H9 (cell line): ENCODE measurements around the gene TNNI3. TPM values are rescaled to one million over a fixed set of nuclear protein-coding genes. Genes with fewer than 3 reads are reported as not detected.

Experiments used
- DNase-seq: peaks from one replicate; pipeline ENCODE4 v3.0.0-alpha.2; 2017
- H2AFZ ChIP-seq: one replicate; pipeline ENCODE4 v1.6.1; 2013; ENCODE audit warnings: mild to moderate bottlenecking, low read length, control low read depth, moderate library complexity
- H2AK5ac ChIP-seq: 2 replicates; pipeline ENCODE4 v1.6.1; 2013; ENCODE audit warnings: low read length, control low read depth, mixed read lengths; ENCODE audit not compliant: insufficient read length
- H2BK120ac ChIP-seq: one replicate; pipeline ENCODE4 v1.6.1; 2013; ENCODE audit warnings: low read depth, mild to moderate bottlenecking, low read length, control low read depth, inconsistent platforms; ENCODE audit not compliant: poor library complexity, severe bottlenecking
- H2BK12ac ChIP-seq: 2 replicates; pipeline ENCODE4 v1.6.1; 2013; ENCODE audit warnings: low read length, control low read depth, mixed read lengths, low read depth; ENCODE audit not compliant: insufficient read length
- H2BK15ac ChIP-seq: 2 replicates; pipeline ENCODE4 v1.6.1; 2013; ENCODE audit warnings: low read depth, low read length, control low read depth
- H2BK20ac ChIP-seq: one replicate; pipeline ENCODE4 v1.6.1; 2013; ENCODE audit warnings: low read depth, mild to moderate bottlenecking, low read length, control low read depth, inconsistent platforms; ENCODE audit not compliant: poor library complexity, severe bottlenecking
- H2BK5ac ChIP-seq: 2 replicates; pipeline ENCODE4 v1.6.1; 2013; ENCODE audit warnings: low read length, control low read depth, mixed read lengths; ENCODE audit not compliant: insufficient read length
- H3K14ac ChIP-seq: 2 replicates; pipeline ENCODE4 v1.6.1; 2013; ENCODE audit warnings: low read length, control low read depth; ENCODE audit not compliant: insufficient read depth
- H3K18ac ChIP-seq: 2 replicates; pipeline ENCODE4 v1.6.1; 2013; ENCODE audit warnings: low read depth, mild to moderate bottlenecking, mixed read lengths, low read length, control low read depth; ENCODE audit not compliant: insufficient read length
- H3K23ac ChIP-seq: 2 replicates; pipeline ENCODE4 v1.6.1; 2013; ENCODE audit warnings: low read length, control low read depth, mixed read lengths, low read depth; ENCODE audit not compliant: insufficient read length
- H3K23me2 ChIP-seq: 2 replicates; pipeline ENCODE4 v1.6.1; 2013; ENCODE audit warnings: low read depth, mild to moderate bottlenecking, mixed read lengths, low read length, control low read depth; ENCODE audit not compliant: insufficient read length, poor library complexity, severe bottlenecking
- H3K27ac ChIP-seq: 2 replicates; pipeline ENCODE4 v1.5.1; 2013; ENCODE audit warnings: low read length, control low read depth, mixed read lengths, low read depth; ENCODE audit not compliant: insufficient read length
- H3K27me3 ChIP-seq: 2 replicates; pipeline ENCODE4 v1.6.1; 2013; ENCODE audit warnings: low read length, control low read depth, inconsistent platforms; ENCODE audit not compliant: insufficient read depth
- H3K4ac ChIP-seq: 2 replicates; pipeline ENCODE4 v1.6.1; 2013; ENCODE audit warnings: low read depth, mild to moderate bottlenecking, control low read depth, inconsistent platforms, low read length, moderate library complexity
- H3K4me1 ChIP-seq: 2 replicates; pipeline ENCODE4 v1.6.1; 2013; ENCODE audit warnings: low read length, control low read depth, inconsistent platforms; ENCODE audit not compliant: insufficient read depth
- H3K4me2 ChIP-seq: 2 replicates; pipeline ENCODE4 v1.6.1; 2013; ENCODE audit warnings: low read length, control low read depth, mixed read lengths; ENCODE audit not compliant: insufficient read length, insufficient read depth
- H3K56ac ChIP-seq: 2 replicates; pipeline ENCODE4 v1.6.1; 2013; ENCODE audit warnings: low read depth, mild to moderate bottlenecking, mixed read lengths, low read length, control low read depth; ENCODE audit not compliant: insufficient read length
- H3K79me1 ChIP-seq: 2 replicates; pipeline ENCODE4 v1.6.1; 2013; ENCODE audit warnings: low read depth, mild to moderate bottlenecking, moderate library complexity, low read length, control low read depth, inconsistent platforms; ENCODE audit not compliant: insufficient read depth, poor library complexity, severe bottlenecking
- H3K79me2 ChIP-seq: 2 replicates; pipeline ENCODE4 v1.6.1; 2013; ENCODE audit warnings: low read length, control low read depth, inconsistent platforms; ENCODE audit not compliant: insufficient read depth
- H3K9ac ChIP-seq: 2 replicates; pipeline ENCODE4 v1.6.1; 2013; ENCODE audit warnings: low read length, control low read depth, mixed read lengths; ENCODE audit not compliant: insufficient read length; ENCODE audit errors: extremely low read depth
- H3K9me3 ChIP-seq: one replicate; pipeline ENCODE4 v1.6.1; 2013; ENCODE audit warnings: low read depth, low read length, inconsistent platforms; ENCODE audit not compliant: control insufficient read depth
- H3T11ph ChIP-seq: one replicate; pipeline ENCODE4 v1.6.1; 2013; ENCODE audit warnings: mild to moderate bottlenecking, low read length, control low read depth, inconsistent platforms
- H4K20me1 ChIP-seq: one replicate; pipeline ENCODE4 v1.6.1; 2013; ENCODE audit not compliant: control insufficient read depth, insufficient read length, insufficient read depth
- H4K5ac ChIP-seq: 2 replicates; pipeline ENCODE4 v1.6.1; 2013; ENCODE audit warnings: low read depth, mild to moderate bottlenecking, mixed read lengths, low read length, control low read depth; ENCODE audit not compliant: insufficient read length
- H4K8ac ChIP-seq: replicated peaks from 2 replicates; pipeline ENCODE4 v1.6.1; 2013; ENCODE audit warnings: low read length, control low read depth, mixed read lengths, low read depth; ENCODE audit not compliant: insufficient read length
- H4K91ac ChIP-seq: 2 replicates; pipeline ENCODE4 v1.6.1; 2013; ENCODE audit warnings: low read depth, mild to moderate bottlenecking, moderate library complexity, mixed read lengths, low read length, control low read depth; ENCODE audit not compliant: insufficient read length
- H3K27ac Mint-ChIP-seq, 3 experiments: 2 replicates in 2 of 3; 3 replicates in 1 of 3; pipeline ENCODE4 v1.8.0; 2020 to 2021; ENCODE audit warnings: mixed read lengths in 3 of 3, mild to moderate bottlenecking in 1 of 3, moderate library complexity in 1 of 3
- H3K27me3 Mint-ChIP-seq: 2 replicates; pipeline ENCODE4 v1.8.0; 2021; ENCODE audit warnings: low read depth, mild to moderate bottlenecking, moderate library complexity, mixed read lengths
- H3K36me3 Mint-ChIP-seq, 3 experiments: 2 replicates in 2 of 3; 3 replicates in 1 of 3; pipeline ENCODE4 v1.8.0; 2020 to 2021; ENCODE audit warnings: low read depth in 3 of 3, mixed read lengths in 3 of 3; ENCODE audit not compliant: insufficient read depth in 1 of 3
- H3K4me1 Mint-ChIP-seq, 2 experiments: 2 replicates each; pipeline ENCODE4 v1.8.0; 2020; ENCODE audit warnings: mixed read lengths in 2 of 2
- H3K4me3 Mint-ChIP-seq, 2 experiments: 2 replicates in 1 of 2; 3 replicates in 1 of 2; pipeline ENCODE4 v1.8.0; 2020 to 2021; ENCODE audit warnings: mild to moderate bottlenecking in 2 of 2, mixed read lengths in 2 of 2, moderate library complexity in 1 of 2
- H3K9me3 Mint-ChIP-seq, 2 experiments: 2 replicates in 1 of 2; 3 replicates in 1 of 2; pipeline ENCODE4 v1.8.0; 2020; ENCODE audit warnings: mild to moderate bottlenecking in 2 of 2, mixed read lengths in 2 of 2, moderate library complexity in 1 of 2
- WGBS: extraction: QIAGEN DNeasy Blood & Tissue Kit; methylation state at CpG from one replicate; pipeline ENCODE4 v1.1.7; 2013; ENCODE audit warnings: missing lambda C conversion rate, low lambda C conversion rate, mixed read lengths; ENCODE audit not compliant: insufficient read length; ENCODE audit errors: extremely low coverage; 5-methylcytosine and 5-hydroxymethylcytosine counted together
- microRNA-seq: library from miRNA; unstranded; fragments of <30 nt; microRNA quantifications from one replicate; pipeline ENCODE4, GENCODE V29; 2020; ENCODE audit warnings: borderline microRNAs expressed
- total RNA-seq: library from RNA; stranded (reverse); gene quantifications from 2 replicates; pipeline ENCODE4 v1.2.1, GENCODE V29; 2021
- TF ChIP-seq, protein P1 (sequence below): fragments of 200-600 bp; sonication (generic); conservative IDR thresholded peaks from 3 replicates; pipeline ENCODE4 v1.8.0; 2021; ENCODE audit warnings: antibody characterized with exemption, mild to moderate bottlenecking

TNNI3 gene
- total RNA-seq, 1 experiment from 2014 or later: 36.9 TPM

DNA sequence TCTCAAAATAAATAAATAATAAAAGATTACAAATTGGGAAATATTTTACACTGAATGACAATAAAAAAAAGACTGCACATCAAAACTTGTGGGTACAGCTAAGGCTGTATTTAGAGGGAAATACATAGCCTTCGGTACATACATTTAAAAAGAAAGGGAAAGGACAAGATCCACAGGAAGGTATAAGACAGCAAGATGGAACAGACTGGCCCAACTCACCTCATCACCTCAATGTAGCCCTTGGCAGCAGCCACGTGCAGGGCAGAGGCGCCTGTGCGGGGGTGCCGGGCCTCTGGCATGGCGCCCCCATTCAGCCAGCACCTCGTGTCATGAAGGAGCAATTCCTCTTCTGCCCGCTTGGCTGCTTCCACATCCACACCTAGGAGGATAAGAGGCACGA is 54.3 kb downstream of the TNNI3 start:
- Histone ChIP-seq H2AFZ (no peak overlapping the region), H3K56ac (no peak overlapping the region), H2BK15ac (no peak overlapping the region), H3K4me2 (no peak overlapping the region), H3K27ac (no peak overlapping the region), H2BK120ac (no peak overlapping the region), H2BK20ac (no peak overlapping the region), H3K23me2 (no peaks in the 10 kb centered on the region), H3K79me1 (no peaks in the 10 kb centered on the region), H4K8ac (no peak overlapping the region), H3K9ac (no peak overlapping the region), H3K27me3 (no peaks in the 10 kb centered on the region), H3K23ac (no peak overlapping the region), H4K20me1 (no peaks in the 10 kb centered on the region), H3K14ac (no peak overlapping the region), H2AK5ac (no peak overlapping the region), H2BK5ac (no peak overlapping the region), H3K18ac (no peak overlapping the region), H4K91ac (no peak overlapping the region), H3K4me1 (no peaks in the 10 kb centered on the region), H3K79me2 (no peaks in the 10 kb centered on the region; the same call in 1 of the 2 replicates), H3K4ac (no peak overlapping the region), H3T11ph (no peak overlapping the region), H2BK12ac (no peak overlapping the region), H4K5ac (no peak overlapping the region), H3K9me3 (no peaks in the 10 kb centered on the region)
- no peak overlapping the region for H3K27ac Mint-ChIP-seq
- peaks cover 2 to 5% of the 10 kb centered on the region in 2 experiments; a peak in 2 of 5 replicates for H3K9me3 Mint-ChIP-seq
- DNase-seq: no peak
- peaks cover 7 to 28% (median 18%) of the 10 kb centered on the region in 3 experiments for H3K36me3 Mint-ChIP-seq
- TF ChIP-seq, protein P1, sequence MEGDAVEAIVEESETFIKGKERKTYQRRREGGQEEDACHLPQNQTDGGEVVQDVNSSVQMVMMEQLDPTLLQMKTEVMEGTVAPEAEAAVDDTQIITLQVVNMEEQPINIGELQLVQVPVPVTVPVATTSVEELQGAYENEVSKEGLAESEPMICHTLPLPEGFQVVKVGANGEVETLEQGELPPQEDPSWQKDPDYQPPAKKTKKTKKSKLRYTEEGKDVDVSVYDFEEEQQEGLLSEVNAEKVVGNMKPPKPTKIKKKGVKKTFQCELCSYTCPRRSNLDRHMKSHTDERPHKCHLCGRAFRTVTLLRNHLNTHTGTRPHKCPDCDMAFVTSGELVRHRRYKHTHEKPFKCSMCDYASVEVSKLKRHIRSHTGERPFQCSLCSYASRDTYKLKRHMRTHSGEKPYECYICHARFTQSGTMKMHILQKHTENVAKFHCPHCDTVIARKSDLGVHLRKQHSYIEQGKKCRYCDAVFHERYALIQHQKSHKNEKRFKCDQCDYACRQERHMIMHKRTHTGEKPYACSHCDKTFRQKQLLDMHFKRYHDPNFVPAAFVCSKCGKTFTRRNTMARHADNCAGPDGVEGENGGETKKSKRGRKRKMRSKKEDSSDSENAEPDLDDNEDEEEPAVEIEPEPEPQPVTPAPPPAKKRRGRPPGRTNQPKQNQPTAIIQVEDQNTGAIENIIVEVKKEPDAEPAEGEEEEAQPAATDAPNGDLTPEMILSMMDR: no peak
- H3K27me3 Mint-ChIP-seq: no peaks in the 10 kb centered on the region; the same call in 1 of the 2 replicates
- H3K4me3 Mint-ChIP-seq: no peak overlapping the region
- H3K4me1 Mint-ChIP-seq: peaks cover 0 to 6% of the 10 kb centered on the region in 2 experiments; a peak in 3 of 4 replicates
- WGBS: no CpG with 5 or more reads among the region's 9 CpGs

Small RNA genes lying within 50 kb of the gene (microRNA-seq; reads per million reads assigned to microRNA genes)
- gene MIR7975: not detected

Other genes with a start within 250 kb of the TNNI3 start
- gene NLRP7, start 210.2 kb downstream of the TNNI3 start, total RNA-seq: 1.1 TPM in 2 replicates
- gene NLRP2, start 191.4 kb downstream of the TNNI3 start, total RNA-seq: 131 and 132 TPM in 2 replicates
- gene GP6, start 119.5 kb downstream of the TNNI3 start, total RNA-seq: 0.15 and 0.53 TPM in 2 replicates
- 21.1 and 21.5 TPM in 2 replicates for gene RDH13, start 94.6 kb downstream of the TNNI3 start, total RNA-seq
- 21.2 and 24.0 TPM in 2 replicates for gene EPS8L1, start 81.9 kb downstream of the TNNI3 start, total RNA-seq
- 79.9 and 87.7 TPM in 2 replicates for gene PPP1R12C, start 40.1 kb downstream of the TNNI3 start, total RNA-seq
- gene TNNT1, start 8.5 kb downstream of the TNNI3 start, total RNA-seq: 124 and 127 TPM in 2 replicates
- 3.0 and 4.6 TPM in 2 replicates for gene DNAAF3, start 8.9 kb upstream of the TNNI3 start, total RNA-seq
- gene SYT5, start 22.6 kb upstream of the TNNI3 start, total RNA-seq: 3.0 and 4.5 TPM in 2 replicates
- gene PTPRH, start 51.8 kb upstream of the TNNI3 start, total RNA-seq: 0.24 and 0.33 TPM in 2 replicates
- gene TMEM86B, start 71.0 kb upstream of the TNNI3 start, total RNA-seq: 3.6 and 4.5 TPM in 2 replicates
- 76.2 and 79.7 TPM in 2 replicates for gene PPP6R1, start 101.3 kb upstream of the TNNI3 start, total RNA-seq
- 47.4 and 50.7 TPM in 2 replicates for gene HSPBP1, start 122.4 kb upstream of the TNNI3 start, total RNA-seq
- 43.5 and 47.0 TPM in 2 replicates for gene BRSK1, start 126.3 kb upstream of the TNNI3 start, total RNA-seq
- 0.63 TPM in 1 of 2 replicates, not detected in the other for gene TMEM150B, start 167.6 kb upstream of the TNNI3 start, total RNA-seq
- 53.7 and 54.5 TPM in 2 replicates for gene KMT5C, start 182.1 kb upstream of the TNNI3 start, total RNA-seq
- gene COX6B2, start 197.0 kb upstream of the TNNI3 start, total RNA-seq: 4.0 and 5.0 TPM in 2 replicates
- gene GARIN5B, start 205.5 kb upstream of the TNNI3 start, total RNA-seq: 0.13 and 0.15 TPM in 2 replicates
- 3.8 and 3.9 TPM in 2 replicates for gene IL11, start 212.7 kb upstream of the TNNI3 start, total RNA-seq
- gene TMEM190, start 219.1 kb upstream of the TNNI3 start, total RNA-seq: 1.5 and 1.6 TPM in 2 replicates
- 3.8 and 4.8 TPM in 2 replicates for gene TMEM238, start 226.6 kb upstream of the TNNI3 start, total RNA-seq
- gene RPL28, start 228.2 kb upstream of the TNNI3 start, total RNA-seq: 2,076 and 2,130 TPM in 2 replicates